Nephron progenitor cell (in vitro differentiated cells): ENCODE results near the gene DPF3.
A peak's percentile ranks its signal among the peaks of the same experiment; 100 is the strongest.

ENCODE experiments used
- DNase-seq: peaks from one replicate; pipeline ENCODE4 v3.0.0; 2021
- H3K27ac Mint-ChIP-seq: 2 replicates; pipeline ENCODE4 v1.8.0; 2021; ENCODE audit warnings: mild to moderate bottlenecking, moderate library complexity, mixed read lengths
- H3K27me3 Mint-ChIP-seq: 2 replicates; pipeline ENCODE4 v1.8.0; 2021; ENCODE audit warnings: mild to moderate bottlenecking, low read depth, mixed read lengths; ENCODE audit not compliant: poor library complexity
- H3K36me3 Mint-ChIP-seq: 2 replicates; pipeline ENCODE4 v1.8.0; 2021; ENCODE audit warnings: low read depth, mixed read lengths
- H3K4me1 Mint-ChIP-seq: 2 replicates; pipeline ENCODE4 v1.8.0; 2021; ENCODE audit warnings: mixed read lengths
- H3K4me3 Mint-ChIP-seq: 2 replicates; pipeline ENCODE4 v1.8.0; 2021; ENCODE audit warnings: mild to moderate bottlenecking, moderate library complexity, mixed read lengths
- H3K9me3 Mint-ChIP-seq: 2 replicates; pipeline ENCODE4 v1.8.0; 2021; ENCODE audit warnings: mild to moderate bottlenecking, moderate library complexity, mixed read lengths
- CTCF ChIP-seq: fragments of 200-600 bp; sonication (generic); IDR thresholded peaks from 2 replicates; pipeline ENCODE4 v1.5.0; 2021; ENCODE audit warnings: antibody characterized with exemption

DPF3 gene

GRCh38 chr14:72630374-72630773 is 263.5 kb downstream of the DPF3 start:
- no peak for TF ChIP-seq CTCF
- Mint-ChIP-seq H3K27me3 (peaks cover 31% of the 10 kb centered on the region), H3K36me3 (peaks cover 16% of the 10 kb centered on the region), H3K4me1 (no peaks in the 10 kb centered on the region), H3K4me3 (no peak overlapping the region), H3K9me3 (peaks cover 27% of the 10 kb centered on the region), H3K27ac (no peak overlapping the region)
- no peak for DNase-seq

- peaks cover 16% of the 10 kb centered on the region for H3K36me3 Mint-ChIP-seq
- no peak for TF ChIP-seq CTCF
- H3K9me3 Mint-ChIP-seq: peaks cover 35% of the 10 kb centered on the region
- H3K4me3 Mint-ChIP-seq: no peak overlapping the region
- peaks cover 24% of the 10 kb centered on the region for H3K27me3 Mint-ChIP-seq
- no peak for DNase-seq
- peak overlapping the region; percentile 20 for H3K27ac Mint-ChIP-seq
- H3K4me1 Mint-ChIP-seq: no peaks in the 10 kb centered on the region
These were observed 264.4 kb downstream of the DPF3 start for GRCh38 chr14:72629534-72629933.

- H3K36me3 Mint-ChIP-seq: peaks cover 21% of the 10 kb centered on the region
- peaks cover 1% of the 10 kb centered on the region for H3K4me1 Mint-ChIP-seq
- no peak for TF ChIP-seq CTCF
- peaks cover 58% of the 10 kb centered on the region for H3K9me3 Mint-ChIP-seq
- H3K27ac Mint-ChIP-seq: no peak overlapping the region
- no peak overlapping the region for H3K4me3 Mint-ChIP-seq
- DNase-seq: no peak
- peaks cover 7% of the 10 kb centered on the region for H3K27me3 Mint-ChIP-seq
These were observed 268.2 kb downstream of the DPF3 start for GRCh38 chr14:72625689-72626088.

- Mint-ChIP-seq H3K27ac (no peak overlapping the region), H3K27me3 (peaks cover 2% of the 10 kb centered on the region), H3K9me3 (peaks cover 41% of the 10 kb centered on the region), H3K4me1 (peaks cover 43% of the 10 kb centered on the region), H3K36me3 (peaks cover 7% of the 10 kb centered on the region), H3K4me3 (no peak overlapping the region)
- no peak for DNase-seq
- TF ChIP-seq CTCF: no peak
These were observed 272.4 kb downstream of the DPF3 start for GRCh38 chr14:72621387-72622065.

- no peak overlapping the region for H3K4me3 Mint-ChIP-seq
- peaks cover 2% of the 10 kb centered on the region for H3K27me3 Mint-ChIP-seq
- peaks cover 26% of the 10 kb centered on the region for H3K9me3 Mint-ChIP-seq
- H3K27ac Mint-ChIP-seq: no peak overlapping the region
- no peak for DNase-seq
- peaks cover 59% of the 10 kb centered on the region for H3K4me1 Mint-ChIP-seq
- peaks cover 5% of the 10 kb centered on the region for H3K36me3 Mint-ChIP-seq
- no peak for TF ChIP-seq CTCF
These were observed 274.0 kb downstream of the DPF3 start for GRCh38 chr14:72619881-72620280.

GRCh38 chr14:72619111-72619571 is 274.8 kb downstream of the DPF3 start:
- peak overlapping the region; percentile 21 for H3K4me3 Mint-ChIP-seq
- peaks cover 5% of the 10 kb centered on the region for H3K36me3 Mint-ChIP-seq
- no peak for TF ChIP-seq CTCF
- H3K4me1 Mint-ChIP-seq: peaks cover 67% of the 10 kb centered on the region
- H3K9me3 Mint-ChIP-seq: peaks cover 21% of the 10 kb centered on the region
- peaks cover 2% of the 10 kb centered on the region for H3K27me3 Mint-ChIP-seq
- H3K27ac Mint-ChIP-seq: no peak overlapping the region
- DNase-seq: no peak
